ENCODE results near the gene BMP8A. TPM values are rescaled to one million over a fixed set of nuclear protein-coding genes. Genes with fewer than 3 reads are reported as not detected.
"Not testable (repeated sequence)": the region's sequence is repeated elsewhere in the genome, so short reads cannot be mapped to it uniquely, and the experiment has no call there.

Gene BMP8A
- total RNA-seq, 1 donor from 2014 or later, result 0.29 TPM

- H3K4me1 ChIP-seq, result no peaks in the 10 kb centered on the region
- no peaks in the 10 kb centered on the region for H3K9me3 ChIP-seq
- H3K36me3 ChIP-seq, result no peaks in the 10 kb centered on the region
- no peak overlapping the region for H3K4me3 ChIP-seq
- no peak for TF ChIP-seq CTCF (IDR thresholded peaks at IDR 0.05)
- H3K27ac ChIP-seq, result no peak overlapping the region
- ATAC-seq (peak; percentile 59), DNase-seq (no peak)
- H3K27me3 ChIP-seq, result no peaks in the 10 kb centered on the region
- intact Hi-C loops (cut with DNase I), result no loop called here
Observed at GRCh38 chr1:39509360-39510009, 18.0 kb downstream of the BMP8A start.

- ATAC-seq; H3K4me3 ChIP-seq; H3K4me1 ChIP-seq; H3K27me3 ChIP-seq; H3K36me3 ChIP-seq; H3K9me3 ChIP-seq; H3K27ac ChIP-seq; intact Hi-C loops (cut with DNase I); DNase-seq: not testable (repeated sequence)
Observed at GRCh38 chr1:39510570-39511186, 19.2 kb downstream of the BMP8A start.

GRCh38 chr1:39511477-39511876 is 20.0 kb downstream of the BMP8A start:
- H3K36me3 ChIP-seq; H3K9me3 ChIP-seq; H3K27me3 ChIP-seq; H3K4me3 ChIP-seq; ATAC-seq; intact Hi-C loops (cut with DNase I); H3K27ac ChIP-seq; H3K4me1 ChIP-seq; DNase-seq: not testable (repeated sequence)

GRCh38 chr1:39512234-39512847 is 20.9 kb downstream of the BMP8A start:
- DNase-seq; H3K27ac ChIP-seq; intact Hi-C loops (cut with DNase I); H3K36me3 ChIP-seq; H3K4me1 ChIP-seq; H3K4me3 ChIP-seq; H3K9me3 ChIP-seq; H3K27me3 ChIP-seq: not testable (repeated sequence)
- peak; percentile 4 for ATAC-seq

- intact Hi-C loops (cut with DNase I); H3K27ac ChIP-seq; H3K9me3 ChIP-seq; H3K27me3 ChIP-seq; H3K4me1 ChIP-seq; DNase-seq; H3K36me3 ChIP-seq: not testable (repeated sequence)
- peak; percentile 37 for ATAC-seq
- peak overlapping the region; percentile 28 for H3K4me3 ChIP-seq
Observed at GRCh38 chr1:39514710-39515124, 23.3 kb downstream of the BMP8A start.

- H3K27me3 ChIP-seq; DNase-seq; H3K27ac ChIP-seq; H3K4me1 ChIP-seq; intact Hi-C loops (cut with DNase I); H3K36me3 ChIP-seq; H3K9me3 ChIP-seq: not testable (repeated sequence)
- peak; percentile 7 for ATAC-seq
- peak overlapping the region; percentile 28 for H3K4me3 ChIP-seq
Observed at GRCh38 chr1:39515131-39516086, 24.0 kb downstream of the BMP8A start.

GRCh38 chr1:39516841-39517240 is 25.4 kb downstream of the BMP8A start:
- intact Hi-C loops (cut with DNase I); H3K27ac ChIP-seq; H3K9me3 ChIP-seq; ATAC-seq; H3K27me3 ChIP-seq; DNase-seq; H3K36me3 ChIP-seq; H3K4me1 ChIP-seq; H3K4me3 ChIP-seq: not testable (repeated sequence)

- H3K4me1 ChIP-seq; intact Hi-C loops (cut with DNase I); H3K4me3 ChIP-seq; H3K36me3 ChIP-seq; H3K27ac ChIP-seq; DNase-seq; H3K27me3 ChIP-seq; H3K9me3 ChIP-seq; ATAC-seq: not testable (repeated sequence)
Observed at GRCh38 chr1:39517936-39518335, 26.5 kb downstream of the BMP8A start.

GRCh38 chr1:39519376-39519775 is 27.9 kb downstream of the BMP8A start:
- H3K27ac ChIP-seq; H3K36me3 ChIP-seq; intact Hi-C loops (cut with DNase I); H3K4me3 ChIP-seq; H3K9me3 ChIP-seq; ATAC-seq; DNase-seq; H3K4me1 ChIP-seq; H3K27me3 ChIP-seq: not testable (repeated sequence)

GRCh38 chr1:39522221-39522620 is 30.8 kb downstream of the BMP8A start:
- ATAC-seq; H3K4me3 ChIP-seq; intact Hi-C loops (cut with DNase I); H3K4me1 ChIP-seq; DNase-seq; H3K27ac ChIP-seq; H3K27me3 ChIP-seq; H3K9me3 ChIP-seq; H3K36me3 ChIP-seq: not testable (repeated sequence)
